DND-41 (cell line): Measurements from ENCODE around the gene HARS2.
A peak's percentile ranks its signal among the peaks of the same experiment; 100 is the strongest.
"Not testable (repeated sequence)": the region's sequence is repeated elsewhere in the genome, so short reads cannot be mapped to it uniquely, and the experiment has no call there.

Source experiments
- ATAC-seq: fragments of 200-7000 bp; cut with Tn5 transposase; 3 replicates; pipeline ENCODE4 v1.9.1; 2021; ENCODE audit warnings: low read depth; ENCODE audit not compliant: insufficient read depth
- DNase-seq: peaks from one replicate; pipeline ENCODE4 v3.0.0-alpha.2; 2020
- H2AFZ ChIP-seq: 2 replicates; pipeline ENCODE4 v1.6.0; 2012; ENCODE audit warnings: low read depth, low read length
- H3K27ac ChIP-seq: 2 replicates; pipeline ENCODE4 v1.5.1; 2012; ENCODE audit warnings: low read length, inconsistent platforms
- H3K27me3 ChIP-seq: fragments of 200-600 bp; sonication (generic); 2 replicates; pipeline ENCODE4 v1.6.0; 2012; ENCODE audit warnings: low read length, mild to moderate bottlenecking, inconsistent platforms; ENCODE audit not compliant: insufficient read depth, poor library complexity
- H3K36me3 ChIP-seq: 2 replicates; pipeline ENCODE4 v1.5.1; 2012; ENCODE audit warnings: low read length, inconsistent platforms; ENCODE audit not compliant: insufficient read depth
- H3K4me1 ChIP-seq: 2 replicates; pipeline ENCODE4 v1.5.1; 2012; ENCODE audit warnings: mild to moderate bottlenecking, low read length; ENCODE audit not compliant: insufficient read depth
- H3K4me2 ChIP-seq: 2 replicates; pipeline ENCODE4 v1.6.0; 2012; ENCODE audit warnings: mild to moderate bottlenecking, moderate library complexity, low read length, inconsistent platforms; ENCODE audit not compliant: insufficient read depth
- H3K4me3 ChIP-seq, 2 experiments: fragments of 200-600 bp in 1 of 2; shearing (Covaris generic) in 1 of 2; 2 replicates each; pipeline ENCODE4 v1.5.1; 2012 to 2016; ENCODE audit warnings: inconsistent platforms in 2 of 2, low read length in 2 of 2, mild to moderate bottlenecking in 2 of 2, low read depth in 1 of 2, moderate library complexity in 1 of 2
- H3K79me2 ChIP-seq: 2 replicates; pipeline ENCODE4 v1.6.0; 2012; ENCODE audit warnings: low read length, inconsistent platforms; ENCODE audit not compliant: insufficient read depth
- H3K9ac ChIP-seq: 2 replicates; pipeline ENCODE4 v1.6.0; 2012; ENCODE audit warnings: low read depth, mild to moderate bottlenecking, inconsistent platforms, low read length, moderate library complexity
- H3K9me3 ChIP-seq: 2 replicates; pipeline ENCODE4 v1.5.1; 2012; ENCODE audit warnings: low read length, moderate library complexity, mild to moderate bottlenecking, inconsistent platforms; ENCODE audit not compliant: insufficient read depth, severe bottlenecking
- H4K20me1 ChIP-seq: 2 replicates; pipeline ENCODE4 v1.6.0; 2012; ENCODE audit warnings: low read length; ENCODE audit not compliant: insufficient read depth
- EZH2 ChIP-seq: IDR thresholded peaks from 3 replicates; pipeline ENCODE4 v1.6.1; 2012; ENCODE audit warnings: borderline replicate concordance, low read depth, mild to moderate bottlenecking, moderate library complexity, low read length, inconsistent platforms; ENCODE audit not compliant: severe bottlenecking
- TF ChIP-seq, protein P1 (sequence below): IDR thresholded peaks from 2 replicates; pipeline ENCODE4 v1.5.1; 2012; ENCODE audit warnings: borderline replicate concordance, low read length, moderate library complexity, mild to moderate bottlenecking; ENCODE audit not compliant: poor library complexity, severe bottlenecking; ENCODE audit errors: extremely low read depth

The HARS2 gene

DNA sequence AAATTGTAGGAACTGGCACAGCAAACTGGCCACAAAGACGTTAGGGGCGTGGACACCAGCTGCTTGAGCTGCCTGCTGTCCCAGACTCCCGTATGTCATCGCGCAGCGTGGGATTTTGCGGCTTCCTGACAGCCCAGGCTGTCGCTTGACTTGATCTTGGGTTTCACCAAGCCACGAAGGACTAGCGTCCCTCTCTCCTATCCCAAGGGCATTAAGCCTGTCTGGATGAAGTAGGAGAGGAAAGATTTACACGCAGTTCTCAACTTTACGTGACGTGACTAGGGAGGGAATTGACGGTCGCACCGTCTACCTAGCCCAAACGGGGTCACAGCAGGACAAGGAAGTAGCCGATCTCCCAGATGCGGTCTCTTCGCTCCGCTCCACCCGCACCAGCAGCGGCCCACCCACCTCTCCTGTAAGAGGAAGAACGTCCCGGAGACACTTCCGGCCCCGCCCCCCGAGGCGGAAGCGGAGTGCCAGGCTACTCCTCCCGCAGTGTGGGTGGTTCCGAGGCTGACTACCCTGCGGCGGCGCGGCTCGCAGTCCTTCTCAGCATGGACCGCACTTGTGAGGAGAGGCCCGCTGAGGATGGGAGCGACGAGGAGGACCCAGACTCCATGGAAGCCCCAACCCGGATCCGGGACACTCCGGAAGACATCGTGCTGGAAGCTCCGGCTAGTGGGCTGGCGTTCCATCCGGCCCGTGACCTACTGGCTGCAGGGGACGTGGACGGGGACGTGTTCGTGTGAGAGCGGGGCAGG is 26.7 kb upstream of the HARS2 start, which contains the start of gene WDR55:
Gene WDR55 (plus strand): TSS at position 546 of the 761 bp plus-strand sequence. CDS start 9 bp downstream, at position 555.
- Histone ChIP-seq H3K9ac (peak within 1 kb of the TSS; percentile 83), H3K79me2 (peaks cover 40% of the 10 kb centered on the region), H3K36me3 (peaks cover 70% of the 10 kb centered on the region), H3K4me1 (peaks cover 37% of the 10 kb centered on the region), H2AFZ (peak within 1 kb of the TSS; percentile 98), H3K9me3 (no peaks in the 10 kb centered on the region), H4K20me1 (peaks cover 11% of the 10 kb centered on the region; the same call in 1 of the 2 replicates), H3K27ac (peak within 1 kb of the TSS; percentile 89), H3K27me3 (no peaks in the 10 kb centered on the region), H3K4me2 (peak within 1 kb of the TSS; percentile 83), H3K4me3 (peak within 1 kb of the TSS; percentile 87 to 91)
- peak; percentile 96 for ATAC-seq
- TF ChIP-seq EZH2: no peak
- TF ChIP-seq, protein P1, sequence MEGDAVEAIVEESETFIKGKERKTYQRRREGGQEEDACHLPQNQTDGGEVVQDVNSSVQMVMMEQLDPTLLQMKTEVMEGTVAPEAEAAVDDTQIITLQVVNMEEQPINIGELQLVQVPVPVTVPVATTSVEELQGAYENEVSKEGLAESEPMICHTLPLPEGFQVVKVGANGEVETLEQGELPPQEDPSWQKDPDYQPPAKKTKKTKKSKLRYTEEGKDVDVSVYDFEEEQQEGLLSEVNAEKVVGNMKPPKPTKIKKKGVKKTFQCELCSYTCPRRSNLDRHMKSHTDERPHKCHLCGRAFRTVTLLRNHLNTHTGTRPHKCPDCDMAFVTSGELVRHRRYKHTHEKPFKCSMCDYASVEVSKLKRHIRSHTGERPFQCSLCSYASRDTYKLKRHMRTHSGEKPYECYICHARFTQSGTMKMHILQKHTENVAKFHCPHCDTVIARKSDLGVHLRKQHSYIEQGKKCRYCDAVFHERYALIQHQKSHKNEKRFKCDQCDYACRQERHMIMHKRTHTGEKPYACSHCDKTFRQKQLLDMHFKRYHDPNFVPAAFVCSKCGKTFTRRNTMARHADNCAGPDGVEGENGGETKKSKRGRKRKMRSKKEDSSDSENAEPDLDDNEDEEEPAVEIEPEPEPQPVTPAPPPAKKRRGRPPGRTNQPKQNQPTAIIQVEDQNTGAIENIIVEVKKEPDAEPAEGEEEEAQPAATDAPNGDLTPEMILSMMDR: no peak
- DNase-seq: peak; percentile 96

DNA sequence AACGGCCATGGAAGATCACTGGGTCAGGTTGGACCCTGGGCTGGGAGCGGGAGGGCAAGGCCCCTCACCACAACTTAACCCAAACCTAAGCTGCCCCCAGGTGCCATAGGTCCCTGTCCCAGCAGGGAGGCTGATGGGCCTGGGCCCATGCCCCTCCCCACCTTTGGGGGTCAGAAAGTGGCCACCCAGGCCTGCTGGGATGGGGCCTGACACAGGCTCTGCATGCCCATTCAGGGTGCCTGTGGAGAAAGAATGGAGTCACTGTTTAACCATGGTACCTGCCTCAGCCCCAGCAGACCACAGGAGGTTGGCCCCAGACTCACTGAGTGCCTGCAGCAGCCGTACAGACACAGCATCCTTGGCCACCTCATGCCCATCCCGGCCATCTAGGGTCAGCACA is 20.2 kb upstream of the HARS2 start:
- not testable (repeated sequence) for H3K9me3 ChIP-seq, H3K27ac ChIP-seq, DNase-seq, H2AFZ ChIP-seq, H3K9ac ChIP-seq, ATAC-seq, H3K27me3 ChIP-seq, H3K4me3 ChIP-seq, H3K4me2 ChIP-seq
- Histone ChIP-seq H3K36me3 (peaks cover 85% of the 10 kb centered on the region), H3K79me2 (peaks cover 25% of the 10 kb centered on the region), H4K20me1 (peaks cover 15% of the 10 kb centered on the region; the same call in 1 of the 2 replicates), H3K4me1 (peaks cover 16% of the 10 kb centered on the region)

DNA sequence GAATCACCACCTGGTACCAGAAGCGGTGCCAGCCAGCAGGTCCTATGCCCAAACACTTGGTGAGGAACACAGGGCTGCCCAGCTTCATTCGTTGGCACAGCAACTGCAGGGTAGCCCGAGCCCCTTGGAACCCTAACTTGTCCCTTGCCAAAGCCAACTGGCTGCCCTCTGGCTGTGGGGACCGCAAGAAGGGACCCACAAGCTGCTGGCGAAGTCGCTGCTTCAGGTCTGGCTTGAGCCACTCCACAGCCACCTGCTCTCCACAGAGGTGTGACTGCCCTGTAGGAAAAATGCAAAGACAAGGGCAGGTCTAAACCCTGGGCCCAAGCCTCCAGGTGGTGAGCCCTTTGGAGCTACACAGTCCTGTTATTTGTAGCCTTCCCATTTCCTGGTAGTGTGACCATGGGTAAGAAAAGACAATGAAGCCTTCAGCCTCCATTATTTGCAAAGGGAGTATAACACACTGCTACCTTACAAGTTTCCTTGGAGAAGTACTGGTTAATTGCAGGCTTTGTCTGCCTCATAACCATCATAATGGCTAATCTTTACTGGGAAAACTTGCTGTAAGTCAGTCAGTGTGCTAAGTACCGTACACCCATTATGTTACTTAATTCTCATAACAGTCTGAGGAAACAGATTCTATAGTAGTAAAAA is 19.7 kb upstream of the HARS2 start:
- DNase-seq (no peak), ATAC-seq (no peak)
- no peak for TF ChIP-seq EZH2
- TF ChIP-seq, protein P1: no peak
- Histone ChIP-seq H3K27ac (no peak overlapping the region), H3K4me1 (peaks cover 11% of the 10 kb centered on the region), H3K79me2 (peaks cover 20% of the 10 kb centered on the region), H3K27me3 (no peaks in the 10 kb centered on the region), H3K9me3 (no peaks in the 10 kb centered on the region), H3K9ac (no peak overlapping the region), H4K20me1 (peaks cover 15% of the 10 kb centered on the region; the same call in 1 of the 2 replicates), H3K36me3 (peaks cover 91% of the 10 kb centered on the region), H3K4me3 (no peak overlapping the region), H3K4me2 (no peak overlapping the region), H2AFZ (no peak overlapping the region)
